Measurements from ENCODE around the gene PTPRC.

DNA sequence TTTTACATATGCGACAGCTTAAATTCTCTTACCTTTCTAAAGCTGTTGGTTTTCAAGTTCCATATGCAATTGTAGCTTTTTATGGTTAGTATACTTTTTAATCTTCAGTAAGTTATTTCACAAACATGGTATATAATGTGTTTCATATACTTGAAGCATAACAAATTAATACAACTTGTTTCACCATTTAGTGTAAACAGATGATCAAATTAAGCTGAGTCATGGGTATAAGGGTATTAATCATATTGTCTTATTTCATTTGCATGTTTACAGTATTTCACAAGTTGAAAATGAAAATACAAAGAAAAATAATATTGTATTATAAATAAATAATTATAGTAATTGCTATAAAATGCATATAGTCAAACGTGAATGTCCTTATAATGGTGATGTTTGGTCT lies 92.1 kb downstream of the PTPRC start:
- TF ChIP-seq MAX (IDR thresholded peaks at IDR 0.05; ENCODE audit: low read depth, low read length): no peak
- TF ChIP-seq, protein P1, sequence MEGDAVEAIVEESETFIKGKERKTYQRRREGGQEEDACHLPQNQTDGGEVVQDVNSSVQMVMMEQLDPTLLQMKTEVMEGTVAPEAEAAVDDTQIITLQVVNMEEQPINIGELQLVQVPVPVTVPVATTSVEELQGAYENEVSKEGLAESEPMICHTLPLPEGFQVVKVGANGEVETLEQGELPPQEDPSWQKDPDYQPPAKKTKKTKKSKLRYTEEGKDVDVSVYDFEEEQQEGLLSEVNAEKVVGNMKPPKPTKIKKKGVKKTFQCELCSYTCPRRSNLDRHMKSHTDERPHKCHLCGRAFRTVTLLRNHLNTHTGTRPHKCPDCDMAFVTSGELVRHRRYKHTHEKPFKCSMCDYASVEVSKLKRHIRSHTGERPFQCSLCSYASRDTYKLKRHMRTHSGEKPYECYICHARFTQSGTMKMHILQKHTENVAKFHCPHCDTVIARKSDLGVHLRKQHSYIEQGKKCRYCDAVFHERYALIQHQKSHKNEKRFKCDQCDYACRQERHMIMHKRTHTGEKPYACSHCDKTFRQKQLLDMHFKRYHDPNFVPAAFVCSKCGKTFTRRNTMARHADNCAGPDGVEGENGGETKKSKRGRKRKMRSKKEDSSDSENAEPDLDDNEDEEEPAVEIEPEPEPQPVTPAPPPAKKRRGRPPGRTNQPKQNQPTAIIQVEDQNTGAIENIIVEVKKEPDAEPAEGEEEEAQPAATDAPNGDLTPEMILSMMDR (IDR thresholded peaks at IDR 0.05; ENCODE audit: low read depth, low read length): no peak
- no peak for TF ChIP-seq POLR2A (IDR thresholded peaks at IDR 0.05; ENCODE audit: extremely low read depth, insufficient read length)

Measured in NB4 (cell line).